Tibial artery (tissue), 4 donors: ENCODE data around the gene CLEC2D.
A peak's percentile ranks its signal among the peaks of the same experiment; 100 is the strongest.
"Not testable (repeated sequence)": the region's sequence is repeated elsewhere in the genome, so short reads cannot be mapped to it uniquely, and the experiment has no call there.

Experiments
- DNase-seq, 2 donors: peaks; one replicate each; pipeline ENCODE4 v3.0.0-alpha.2; 2019
- H3K27ac ChIP-seq, 2 donors: fragments of 200-600 bp; sonication (generic) in 1 of 2; 1 replicate in 1 of 2; 2 replicates in 1 of 2; pipeline ENCODE4 v1.5.1; 2018 to 2019; ENCODE audit warnings: mild to moderate bottlenecking in 1 of 2
- H3K27me3 ChIP-seq, 2 donors: fragments of 200-600 bp; sonication (generic) in 1 of 2; one replicate each; pipeline versions ENCODE4 v1.5.1 to v1.6.0; 2016 to 2019
- H3K36me3 ChIP-seq, 3 donors: fragments of 200-600 bp; sonication (generic) in 2 of 3; one replicate each; pipeline ENCODE4 v1.5.1; 2016 to 2019; ENCODE audit warnings: mild to moderate bottlenecking in 2 of 3
- H3K4me1 ChIP-seq, 4 donors: fragments of 200-600 bp; sonication (generic) in 2 of 4; 1 replicate in 3 of 4; 2 replicates in 1 of 4; pipeline ENCODE4 v1.5.1; 2016 to 2019
- H3K4me3 ChIP-seq, 2 donors: fragments of 200-600 bp; sonication (generic) in 1 of 2; 1 replicate in 1 of 2; 2 replicates in 1 of 2; pipeline ENCODE4 v1.5.1; 2018 to 2019; ENCODE audit warnings: mild to moderate bottlenecking in 2 of 2
- H3K9me3 ChIP-seq, 3 donors: fragments of 200-600 bp; sonication (generic) in 1 of 3; one replicate each; pipeline ENCODE4 v1.5.1; 2016 to 2019
- intact Hi-C: fragments of 100-400 bp; cut with DNase I; formaldehyde crosslinking; loops from one replicate; pipeline ENCODE4 v1.15.0; 2023; ENCODE audit warnings: low total_unique reads
- TF ChIP-seq, protein P1 (sequence below), 2 experiments: fragments of 200-600 bp in 1 of 2; fragments of 450-650 bp in 1 of 2; IDR thresholded peaks; one replicate each; pipeline ENCODE4 v1.5.1; 2017 to 2019; ENCODE audit warnings: antibody characterized with exemption in 2 of 2, mild to moderate bottlenecking in 1 of 2, moderate library complexity in 1 of 2

Gene CLEC2D

GRCh38 chr12:9642606-9643265 is 26.8 kb upstream of the CLEC2D start:
- H3K27me3 ChIP-seq = no peaks in the 10 kb centered on the region
- H3K4me3 ChIP-seq = no peak overlapping the region
- H3K27ac ChIP-seq = no peak overlapping the region
- H3K9me3 ChIP-seq = no peaks in the 10 kb centered on the region
- TF ChIP-seq, protein P1, sequence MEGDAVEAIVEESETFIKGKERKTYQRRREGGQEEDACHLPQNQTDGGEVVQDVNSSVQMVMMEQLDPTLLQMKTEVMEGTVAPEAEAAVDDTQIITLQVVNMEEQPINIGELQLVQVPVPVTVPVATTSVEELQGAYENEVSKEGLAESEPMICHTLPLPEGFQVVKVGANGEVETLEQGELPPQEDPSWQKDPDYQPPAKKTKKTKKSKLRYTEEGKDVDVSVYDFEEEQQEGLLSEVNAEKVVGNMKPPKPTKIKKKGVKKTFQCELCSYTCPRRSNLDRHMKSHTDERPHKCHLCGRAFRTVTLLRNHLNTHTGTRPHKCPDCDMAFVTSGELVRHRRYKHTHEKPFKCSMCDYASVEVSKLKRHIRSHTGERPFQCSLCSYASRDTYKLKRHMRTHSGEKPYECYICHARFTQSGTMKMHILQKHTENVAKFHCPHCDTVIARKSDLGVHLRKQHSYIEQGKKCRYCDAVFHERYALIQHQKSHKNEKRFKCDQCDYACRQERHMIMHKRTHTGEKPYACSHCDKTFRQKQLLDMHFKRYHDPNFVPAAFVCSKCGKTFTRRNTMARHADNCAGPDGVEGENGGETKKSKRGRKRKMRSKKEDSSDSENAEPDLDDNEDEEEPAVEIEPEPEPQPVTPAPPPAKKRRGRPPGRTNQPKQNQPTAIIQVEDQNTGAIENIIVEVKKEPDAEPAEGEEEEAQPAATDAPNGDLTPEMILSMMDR (IDR thresholded peaks at IDR 0.05) = no peak
- DNase-seq = no peak
- peaks cover 0 to 8% (median 3%) of the 10 kb centered on the region in 4 donors for H3K4me1 ChIP-seq
- intact Hi-C loops = loop anchor here (10.0 kb wide), 1 partner anchor 578 kb away; no protein-coding TSS in a partner anchor
- H3K36me3 ChIP-seq = no peaks in the 10 kb centered on the region

- H3K27ac ChIP-seq = no peak overlapping the region
- H3K9me3 ChIP-seq = no peaks in the 10 kb centered on the region
- no peaks in the 10 kb centered on the region for H3K36me3 ChIP-seq
- no peaks in the 10 kb centered on the region for H3K27me3 ChIP-seq
- H3K4me1 ChIP-seq = peaks cover 0 to 8% (median 4%) of the 10 kb centered on the region in 4 donors
- intact Hi-C loops = loop anchor here (10.0 kb wide), 1 partner anchor 578 kb away; no protein-coding TSS in a partner anchor
- DNase-seq = no peak
- TF ChIP-seq, protein P1 (IDR thresholded peaks at IDR 0.05) = no peak
- no peak overlapping the region for H3K4me3 ChIP-seq
Measured at GRCh38 chr12:9643266-9643660, 26.2 kb upstream of the CLEC2D start.

GRCh38 chr12:9644985-9645551 is 24.4 kb upstream of the CLEC2D start:
- peaks cover 0 to 16% (median 7%) of the 10 kb centered on the region in 4 donors for H3K4me1 ChIP-seq
- intact Hi-C loops = loop anchor here (10.0 kb wide), 1 partner anchor 580 kb away; no protein-coding TSS in a partner anchor
- not testable (repeated sequence) for H3K27me3 ChIP-seq, DNase-seq, H3K4me3 ChIP-seq, H3K27ac ChIP-seq, H3K9me3 ChIP-seq, H3K36me3 ChIP-seq

- H3K27ac ChIP-seq = peak overlapping the region; percentile 86 to 89
- peak overlapping the region; percentile 74 to 86 for H3K4me3 ChIP-seq
- H3K4me1 ChIP-seq = peaks cover 0 to 30% (median 14%) of the 10 kb centered on the region in 4 donors
- no peaks in the 10 kb centered on the region for H3K9me3 ChIP-seq
- H3K27me3 ChIP-seq = no peaks in the 10 kb centered on the region
- no peaks in the 10 kb centered on the region for H3K36me3 ChIP-seq
- no peak for DNase-seq
- intact Hi-C loops = loop anchor here (10.0 kb wide), 1 partner anchor 582 kb away; no protein-coding TSS in a partner anchor
- TF ChIP-seq, protein P1 (IDR thresholded peaks at IDR 0.05) = no peak
Measured at GRCh38 chr12:9646794-9647781, 22.4 kb upstream of the CLEC2D start.

- TF ChIP-seq, protein P1 (IDR thresholded peaks at IDR 0.05) = no peak
- H3K27ac ChIP-seq = peak overlapping the region; percentile 86 to 89
- H3K9me3 ChIP-seq = no peaks in the 10 kb centered on the region
- H3K4me3 ChIP-seq = peak overlapping the region; percentile 74 to 86
- no peaks in the 10 kb centered on the region for H3K36me3 ChIP-seq
- peaks cover 0 to 30% (median 14%) of the 10 kb centered on the region in 4 donors for H3K4me1 ChIP-seq
- peak; percentile 72 to 90 for DNase-seq
- H3K27me3 ChIP-seq = no peaks in the 10 kb centered on the region
- intact Hi-C loops = loop anchor here (10.0 kb wide), 1 partner anchor 583 kb away; no protein-coding TSS in a partner anchor
Measured at GRCh38 chr12:9647825-9648700, 21.4 kb upstream of the CLEC2D start.
